Lower leg skin (tissue), 4 donors: ENCODE measurements around the gene KLF6. TPM values are rescaled to one million over a fixed set of nuclear protein-coding genes. Genes with fewer than 3 reads are reported as not detected.

Source experiments
- DNase-seq, 2 donors: peaks; one replicate each; pipeline ENCODE4 v3.0.0-alpha.2; 2019; ENCODE audit warnings: low spot score in 2 of 2
- H3K4me3 ChIP-seq: fragments of 200-600 bp; sonication (generic); 2 replicates; pipeline ENCODE4 v1.5.1; 2017; ENCODE audit warnings: mild to moderate bottlenecking, low read depth; ENCODE audit not compliant: poor library complexity, severe bottlenecking
- CTCF ChIP-seq, 3 donors: fragments of 450-650 bp; IDR thresholded peaks; one replicate each; pipeline ENCODE4 v1.5.1; 2016; ENCODE audit warnings: antibody characterized with exemption in 3 of 3, mild to moderate bottlenecking in 3 of 3, moderate library complexity in 2 of 3
- POLR2A ChIP-seq, 2 donors: fragments of 450-650 bp; IDR thresholded peaks; one replicate each; pipeline ENCODE4 v1.6.1; 2016 to 2017; ENCODE audit warnings: antibody characterized with exemption in 2 of 2, mild to moderate bottlenecking in 1 of 2, moderate library complexity in 1 of 2
- WGBS, 2 donors: methylation state at CpG; one replicate each; pipeline ENCODE4 v1.1.5; 2018; 5-methylcytosine and 5-hydroxymethylcytosine counted together
- intact Hi-C: fragments of 100-400 bp; cut with DNase I; formaldehyde crosslinking; loops from one replicate; pipeline ENCODE4 v1.15.0; 2023; ENCODE audit warnings: low total_unique reads
- total RNA-seq, 4 donors: library from RNA; depleted of rRNA; stranded (reverse); fragments of >200 nt; gene quantifications; one replicate each; pipeline ENCODE4 v1.1.0, GENCODE V29; 2016

KLF6 gene
- 100 to 1,000 TPM; 127 to 533 (median 179) TPM for total RNA-seq

- peak in 1 of 2 donors; percentile 49 for DNase-seq
- TF ChIP-seq POLR2A (IDR thresholded peaks at IDR 0.05) = peak in 1 of 2 donors; percentile 82
- TF ChIP-seq CTCF (IDR thresholded peaks at IDR 0.05) = no peak
- 0 to 1% methylated on average over 26 to 68 of the region's 69 CpGs for WGBS, 2 donors
- peak within 1 kb of the TSS; percentile 89 for H3K4me3 ChIP-seq
- intact Hi-C loops = no loop called here
Observed at GRCh38 chr10:3784510-3785250, at the start of gene KLF6. Gene KLF6, minus strand, starts transcription at chr10:3785209. Its CDS starts 195 bp downstream, at chr10:3785014.

- intact Hi-C loops = no loop called here
- H3K4me3 ChIP-seq = no peak overlapping the region
- 92 to 95% methylated on average over 6 of the region's 6 CpGs for WGBS, 2 donors
- DNase-seq = no peak
- no peak for TF ChIP-seq POLR2A (IDR thresholded peaks at IDR 0.05)
- no peak for TF ChIP-seq CTCF (IDR thresholded peaks at IDR 0.05)
Observed at GRCh38 chr10:3834404-3834803, 49.4 kb upstream of the KLF6 start.

GRCh38 chr10:3833046-3833445, 48.0 kb upstream of the KLF6 start:
- no peak overlapping the region for H3K4me3 ChIP-seq
- DNase-seq = no peak
- WGBS, 2 donors = 91 to 98% methylated on average over 6 of the region's 6 CpGs
- TF ChIP-seq POLR2A (IDR thresholded peaks at IDR 0.05) = no peak
- TF ChIP-seq CTCF (IDR thresholded peaks at IDR 0.05) = no peak
- intact Hi-C loops = no loop called here

GRCh38 chr10:3832022-3832786, 47.2 kb upstream of the KLF6 start:
- WGBS, 2 donors = 75 to 85% methylated on average over 5 of the region's 5 CpGs
- intact Hi-C loops = no loop called here
- TF ChIP-seq POLR2A (IDR thresholded peaks at IDR 0.05) = no peak
- no peak for TF ChIP-seq CTCF (IDR thresholded peaks at IDR 0.05)
- no peak overlapping the region for H3K4me3 ChIP-seq
- no peak for DNase-seq

- WGBS, 2 donors = 48 to 50% methylated on average over 4 of the region's 4 CpGs
- DNase-seq = no peak
- H3K4me3 ChIP-seq = no peak overlapping the region
- TF ChIP-seq POLR2A (IDR thresholded peaks at IDR 0.05) (no peak), CTCF (IDR thresholded peaks at IDR 0.05) (no peak)
- intact Hi-C loops = no loop called here
Observed at GRCh38 chr10:3831608-3832007, 46.6 kb upstream of the KLF6 start.
